Stimulated activated CD4-positive, alpha-beta T cell treated with anti-CD3 and anti-CD28 coated beads, Interleukin-12 subunit alpha, Interleukin-12 subunit beta, amount 100 ng/mL, for 4 hours (primary cell): ENCODE results near the gene GABBR2.

ENCODE experiments used
- DNase-seq: peaks from one replicate; pipeline ENCODE4 v3.0.0-alpha.2; 2020

Gene GABBR2

DNA sequence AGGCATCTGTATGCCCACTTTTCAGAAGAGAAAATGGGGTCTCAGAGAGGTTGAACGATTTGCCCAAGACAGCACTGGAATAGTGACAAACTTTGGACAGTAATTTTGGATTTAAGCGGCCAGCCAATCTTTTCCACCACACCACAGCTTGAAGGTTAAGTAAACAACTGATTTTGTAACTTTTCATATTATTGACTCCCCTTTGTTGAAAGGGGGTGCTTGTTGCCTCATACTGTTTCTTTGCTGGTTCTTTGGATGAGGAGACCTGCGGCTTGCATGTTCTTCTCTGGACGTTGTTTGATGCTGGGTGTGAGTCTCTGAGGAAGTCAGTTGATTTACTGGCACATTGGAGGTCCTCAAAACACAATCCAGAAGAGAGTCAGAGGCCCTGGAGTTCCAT is 11.7 kb upstream of the GABBR2 start:
- DNase-seq, result no peak

GRCh38 chr9:98719055-98719454 is 10.3 kb upstream of the GABBR2 start:
- no peak for DNase-seq

- no peak for DNase-seq
These were observed 6.1 kb upstream of the GABBR2 start for GRCh38 chr9:98714833-98715232.

DNA sequence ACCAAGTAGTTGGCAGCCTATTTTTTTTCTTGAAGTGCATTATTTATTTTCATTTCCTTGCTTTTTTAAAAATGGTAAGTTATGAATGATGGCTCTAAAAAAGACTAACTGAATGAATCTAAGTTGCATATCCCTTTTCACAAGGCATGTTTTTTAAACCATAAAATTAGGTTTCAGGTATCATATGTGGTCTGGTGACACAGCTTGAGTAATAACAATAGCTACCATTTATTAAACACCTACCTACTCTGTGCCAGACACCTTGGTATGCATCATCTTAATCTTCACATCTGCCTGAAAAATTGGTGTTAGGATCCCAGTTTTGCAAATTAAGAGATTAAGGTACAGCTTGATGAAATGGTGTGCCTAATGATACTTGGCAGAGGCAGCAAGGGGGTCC is 4.3 kb upstream of the GABBR2 start:
- no peak for DNase-seq

DNA sequence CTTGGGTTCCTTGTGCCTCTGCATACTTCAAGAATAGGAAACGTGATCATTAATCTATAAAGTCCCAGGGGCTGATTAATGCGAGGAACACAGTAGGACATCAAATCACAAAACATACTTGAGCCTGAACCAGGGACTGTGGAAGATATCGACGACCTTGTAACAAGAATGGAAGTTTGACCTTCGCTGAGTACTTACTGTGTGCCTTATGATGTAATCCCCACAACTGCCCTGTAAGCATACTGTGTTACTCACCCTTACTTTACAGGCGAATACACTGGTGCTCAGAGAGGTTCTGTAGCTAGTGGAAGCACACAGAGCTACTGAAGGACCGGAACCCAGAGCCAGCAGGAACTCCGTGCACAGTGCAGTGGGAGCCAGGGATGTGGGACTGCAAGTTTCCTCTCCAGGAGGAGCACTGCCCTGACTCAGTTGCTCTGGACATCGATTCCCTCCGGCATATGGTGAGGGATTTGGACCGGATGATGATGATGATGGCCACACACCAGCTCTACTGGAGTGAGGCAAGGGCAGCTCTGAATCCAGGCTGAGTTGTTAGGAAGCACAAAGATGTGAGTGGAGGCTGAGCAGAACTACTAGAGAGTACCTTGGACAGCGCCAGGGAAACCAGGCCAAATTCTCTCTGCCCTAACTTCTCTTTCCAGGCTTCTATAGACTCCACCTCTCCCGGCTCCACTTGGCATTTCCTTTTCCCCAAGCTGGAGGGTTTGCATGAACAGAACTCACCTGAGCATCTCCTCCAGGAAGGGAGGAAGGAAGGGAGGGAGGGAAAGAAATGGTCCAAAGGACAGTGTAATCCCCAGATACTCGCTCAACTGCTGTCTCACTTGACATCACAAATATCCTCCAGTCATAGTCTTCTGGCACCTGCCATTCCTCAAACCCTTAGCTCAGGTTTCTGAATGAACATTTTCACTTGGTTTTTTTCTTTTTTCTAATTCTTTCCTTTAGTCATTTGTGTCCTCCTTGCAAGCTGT is 1.5 kb upstream of the GABBR2 start:
- no peak for DNase-seq

- DNase-seq, result no peak
These were observed 417 bp downstream of the GABBR2 start for GRCh38 chr9:98708103-98708932.

DNA sequence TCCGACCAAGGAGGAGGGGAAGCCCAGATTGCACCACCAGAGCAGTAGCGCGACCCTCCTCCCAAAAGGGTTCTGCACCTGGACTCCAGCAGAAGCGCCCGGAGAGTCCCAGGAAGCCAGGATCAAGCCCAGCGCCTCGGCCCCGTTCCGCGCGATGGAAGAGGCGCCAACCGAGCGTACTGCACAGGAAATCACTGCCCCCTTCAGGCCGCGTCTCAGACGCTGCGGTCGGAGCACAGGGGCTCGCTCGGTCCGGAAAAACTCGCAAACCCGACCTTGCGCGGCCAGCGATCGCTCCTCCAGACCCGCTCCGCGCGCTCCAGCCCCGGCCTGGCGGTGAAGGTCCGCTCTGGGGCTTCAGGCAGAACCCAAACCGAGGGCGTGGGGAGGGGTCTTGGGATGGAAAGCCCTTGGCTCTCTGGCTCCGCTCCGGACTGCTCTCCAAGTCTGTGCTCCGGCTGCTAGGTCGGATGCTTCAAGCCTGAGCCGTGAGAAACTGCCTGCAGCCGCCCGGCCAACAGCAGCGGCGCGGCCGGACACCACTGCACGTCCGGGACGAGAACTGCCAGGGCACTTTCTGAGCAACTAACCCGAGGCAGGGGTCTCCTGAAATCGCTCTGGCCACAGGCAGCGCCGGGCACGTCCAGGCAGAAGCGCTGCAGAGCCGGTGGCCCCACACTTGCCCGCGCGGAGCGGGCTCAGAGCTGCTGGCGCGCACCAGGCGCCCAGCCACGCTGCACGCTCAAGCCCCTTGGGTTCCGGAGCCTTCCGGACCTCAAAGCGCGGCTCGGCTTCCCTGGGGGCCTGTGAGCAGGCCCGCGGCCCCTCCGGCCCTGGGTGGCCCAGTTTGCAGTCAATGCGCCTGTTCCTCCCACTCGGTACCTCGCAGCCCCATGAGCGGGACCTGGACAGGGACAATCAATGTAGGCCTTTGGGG is 1.3 kb downstream of the GABBR2 start:
- DNase-seq, result no peak

DNA sequence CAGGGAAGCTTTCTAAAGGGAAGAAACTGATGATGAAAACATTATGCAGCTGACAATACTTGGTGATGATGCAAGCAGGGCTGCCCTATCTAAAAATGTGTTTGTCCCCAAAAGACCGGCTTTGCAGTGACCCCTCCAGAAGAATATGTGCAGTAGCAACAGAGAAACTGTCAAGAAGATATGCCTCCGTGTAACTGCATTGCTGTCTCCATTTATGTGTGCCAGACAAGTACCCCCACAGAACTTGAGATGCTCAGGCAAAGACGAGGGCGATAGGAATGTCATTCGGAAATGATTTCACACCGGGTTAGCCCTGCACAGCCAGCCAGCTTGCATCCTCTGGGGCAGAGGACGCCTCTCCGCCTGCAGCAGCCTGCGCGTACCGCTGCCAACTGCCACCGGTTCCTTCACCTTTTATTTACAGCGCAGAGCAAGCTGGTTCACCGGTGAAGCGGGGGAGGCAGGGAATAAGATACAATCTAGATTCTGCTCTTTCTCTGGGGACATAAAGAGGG is 2.0 kb downstream of the GABBR2 start:
- DNase-seq, result no peak

- DNase-seq, result no peak
These were observed 5.8 kb downstream of the GABBR2 start for GRCh38 chr9:98702835-98703380.

GRCh38 chr9:98702340-98702739 is 6.4 kb downstream of the GABBR2 start:
- no peak for DNase-seq

GRCh38 chr9:98701576-98701975 is 7.2 kb downstream of the GABBR2 start:
- DNase-seq, result no peak

- no peak for DNase-seq
These were observed 7.9 kb downstream of the GABBR2 start for GRCh38 chr9:98700801-98701200.

DNA sequence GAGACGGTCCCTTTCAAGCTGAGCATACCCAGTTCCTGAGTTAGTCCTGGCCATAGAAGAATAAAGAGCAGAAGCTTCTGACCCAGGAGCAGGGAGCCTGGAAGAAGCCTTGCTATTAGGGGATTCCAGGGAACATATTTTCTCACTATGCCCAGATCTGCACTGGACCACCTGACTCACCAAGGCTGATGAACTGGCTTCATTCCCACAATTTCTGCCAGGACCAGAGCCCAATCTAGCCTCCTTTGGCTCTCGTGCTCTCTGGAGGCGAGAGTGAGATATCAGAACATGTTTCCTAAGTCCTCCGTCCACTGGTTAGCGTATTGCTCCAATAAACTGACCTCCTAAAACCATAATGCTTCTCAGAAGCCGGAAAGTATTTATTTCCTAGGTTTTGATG is 9.9 kb downstream of the GABBR2 start:
- no peak for DNase-seq

DNA sequence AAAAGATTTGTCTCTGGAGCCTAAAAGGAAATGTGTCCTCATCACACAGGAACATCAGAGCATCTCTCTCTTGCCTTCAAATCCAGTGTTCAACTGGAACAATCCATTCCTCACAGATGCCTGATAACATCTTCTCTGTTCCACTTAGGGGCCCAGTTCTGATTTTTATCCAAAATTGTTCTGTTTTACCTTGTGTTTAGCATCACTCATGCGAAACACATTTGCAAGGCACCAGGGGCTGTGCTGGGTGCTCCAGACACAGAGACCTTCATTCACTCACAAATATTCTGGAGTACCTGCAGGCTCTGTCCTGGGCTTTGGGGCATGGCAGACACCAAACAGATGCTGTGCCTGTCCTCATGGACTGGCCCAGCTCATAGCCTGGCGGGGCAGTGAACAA is 13.8 kb downstream of the GABBR2 start:
- no peak for DNase-seq

- DNase-seq, result no peak
These were observed 16.3 kb downstream of the GABBR2 start for GRCh38 chr9:98692392-98692791.

DNA sequence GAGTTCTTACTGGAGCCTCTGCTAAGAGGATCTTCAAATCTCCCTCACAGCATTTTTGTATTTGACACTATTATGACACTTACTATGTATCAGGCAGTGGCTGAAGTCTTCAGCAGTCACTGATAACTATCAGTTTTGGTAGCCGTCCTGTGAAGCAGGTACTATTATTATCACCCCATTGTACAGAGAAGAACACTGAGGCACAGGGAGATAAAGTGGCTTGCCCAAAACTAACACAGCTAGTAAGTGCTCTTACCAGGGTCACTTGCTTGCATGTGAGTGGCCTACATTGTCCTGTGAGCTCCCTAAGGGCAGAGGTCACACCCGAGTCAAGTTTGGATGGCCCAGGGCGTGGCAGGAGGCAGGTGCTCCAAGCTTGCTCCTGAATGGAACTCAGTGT is 16.8 kb downstream of the GABBR2 start:
- no peak for DNase-seq

DNA sequence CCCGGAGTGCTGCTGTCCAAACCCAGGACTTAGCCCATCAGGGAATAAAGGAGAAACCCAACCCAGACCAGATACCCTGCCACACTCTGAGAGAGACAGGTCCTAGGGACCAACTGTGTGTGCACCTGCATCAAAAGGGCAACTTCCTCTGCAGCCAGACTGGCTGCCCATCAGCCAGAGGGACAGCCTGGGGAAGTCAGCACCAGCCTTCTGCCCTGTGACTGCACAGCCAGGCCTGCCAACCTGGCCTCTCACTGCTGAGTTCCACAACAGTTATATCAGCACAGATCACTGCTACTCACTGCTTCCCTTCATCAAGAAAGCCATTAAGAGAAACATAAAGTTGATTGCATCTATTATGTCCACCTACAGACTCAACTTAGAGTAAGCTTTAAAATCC is 18.0 kb downstream of the GABBR2 start:
- no peak for DNase-seq

GRCh38 chr9:98688710-98689495 is 19.8 kb downstream of the GABBR2 start:
- no peak for DNase-seq

DNA sequence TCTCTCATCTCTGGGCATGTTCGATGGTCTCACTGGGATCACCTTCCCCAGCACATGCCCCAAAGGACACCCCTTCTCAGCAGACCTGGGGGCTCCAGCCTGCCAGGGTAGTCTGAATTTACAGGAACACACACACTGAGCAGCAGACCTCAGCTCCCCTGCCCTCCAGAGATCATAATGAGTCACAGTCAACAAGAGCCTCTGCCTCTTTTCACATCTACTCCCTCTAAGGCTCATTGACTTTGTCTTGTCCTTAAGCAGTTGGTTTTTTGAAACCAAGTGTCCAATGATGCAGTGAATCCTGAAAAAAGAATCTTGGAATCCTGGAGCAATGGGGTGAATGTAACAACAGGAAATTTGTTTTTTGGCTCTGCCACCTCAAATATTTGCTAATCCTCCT is 20.8 kb downstream of the GABBR2 start:
- no peak for DNase-seq

DNA sequence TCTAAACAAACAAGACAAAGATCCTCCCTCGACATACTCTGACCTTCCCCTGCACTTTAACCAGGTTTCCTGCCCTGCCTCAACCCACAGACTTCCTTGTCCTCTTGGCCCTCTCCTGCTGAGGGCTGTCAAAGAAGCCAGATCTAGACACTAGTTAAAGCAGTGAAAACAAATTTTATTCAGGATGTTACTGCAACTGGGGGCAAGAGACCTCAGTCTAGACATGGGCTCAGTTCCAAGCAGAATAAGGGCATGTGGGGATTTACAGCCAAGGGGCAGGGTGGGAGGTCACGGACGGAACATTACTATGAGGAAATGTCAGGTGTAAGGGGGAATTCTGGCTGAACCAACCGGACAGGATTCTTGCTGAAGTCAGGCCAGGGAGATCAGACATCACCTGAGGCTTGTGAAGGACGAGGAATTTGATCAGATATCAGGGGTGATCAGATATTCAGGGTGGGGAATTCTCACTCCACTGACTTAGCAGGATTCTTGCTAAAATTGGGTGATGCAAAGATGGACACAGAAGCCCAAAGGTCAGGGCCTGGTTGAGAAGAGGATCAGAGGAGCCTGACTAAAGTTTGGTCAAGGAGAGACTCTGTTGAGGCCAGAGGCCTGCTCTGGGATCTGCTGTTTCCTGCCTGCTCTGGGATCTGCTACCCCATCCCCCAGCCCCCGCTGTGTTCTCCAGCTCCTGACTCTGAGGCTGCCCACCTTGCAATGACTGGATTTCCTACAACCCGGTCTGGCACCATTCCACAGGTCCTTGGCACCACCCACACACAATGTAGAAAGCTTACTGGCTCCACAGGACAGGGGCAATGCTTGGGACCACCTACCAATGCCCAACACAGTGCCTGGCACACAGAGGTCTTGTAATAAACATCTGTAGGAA is 21.5 kb downstream of the GABBR2 start:
- no peak for DNase-seq
